Heart left ventricle (tissue), 13 donors: Measurements from ENCODE around the gene XXYLT1.

Experiments used
- CTCF ChIP-seq, 12 donors: fragments of 200-600 bp; sonication (generic) in 4 of 12; IDR thresholded peaks; one replicate each; pipeline versions ENCODE4 v1.5.0 to v1.8.0; 2018 to 2022; ENCODE audit warnings: antibody characterized with exemption in 12 of 12, mild to moderate bottlenecking in 5 of 12
- POLR2A ChIP-seq, 2 donors: fragments of 450-650 bp; IDR thresholded peaks; one replicate each; pipeline ENCODE4 v1.6.1; 2017; ENCODE audit warnings: antibody characterized with exemption in 2 of 2, mild to moderate bottlenecking in 2 of 2, moderate library complexity in 2 of 2
- donor health status: ischemic (EF 13 %, LVEDD 7.1; RV severe dilation, severe dysfunction).
- donor health status: DM: no; HTN: yes; CAD: no.
- donor health status: DM: no; HTN: no; CAD: no.
- donor health status: ischemic (EF 25% LVEDD 6.9; RV normal size, moderate dysfunction).
- donor health status: ischemic (EF 25% LVEDD 5.7; RV mildly dilated, moderate dysfunction).
- donor health status: ischemic (EF 35%, LVEDD 5.7; RV mildly dilated, moderate dysfunction).
- donor health status: nonischemic (EF 11% LVEDD 7.7; RV severe dilation, severe dysfunction).
- donor health status: DM: yes; HTN: yes; CAD: no.
- donor health status: PGD.
- donor health status: ischemic (EF 29% LVEDD 5.4; RV normal size, mild dysfunction).
- donor health status: nonischemic (EF 23%, LVEDD 6.1; RV moderate dilation, normal function).

- TF ChIP-seq CTCF (IDR thresholded peaks at IDR 0.05) = no peak
- TF ChIP-seq POLR2A (IDR thresholded peaks at IDR 0.05) = no peak
Observed at GRCh38 chr3:195109098-195109657, 161.8 kb downstream of the XXYLT1 start.
